Measurements from ENCODE around the gene ATXN7L3. TPM values are rescaled to one million over a fixed set of nuclear protein-coding genes. Genes with fewer than 3 reads are reported as not detected.

The ATXN7L3 gene
- total and polyA plus RNA-seq, 9 of the 15 experiments (the other 6 are each of a cell fraction or from before 2014, with no cell fraction given) = 0.62 to 66.1 (median 33.2) TPM

DNA sequence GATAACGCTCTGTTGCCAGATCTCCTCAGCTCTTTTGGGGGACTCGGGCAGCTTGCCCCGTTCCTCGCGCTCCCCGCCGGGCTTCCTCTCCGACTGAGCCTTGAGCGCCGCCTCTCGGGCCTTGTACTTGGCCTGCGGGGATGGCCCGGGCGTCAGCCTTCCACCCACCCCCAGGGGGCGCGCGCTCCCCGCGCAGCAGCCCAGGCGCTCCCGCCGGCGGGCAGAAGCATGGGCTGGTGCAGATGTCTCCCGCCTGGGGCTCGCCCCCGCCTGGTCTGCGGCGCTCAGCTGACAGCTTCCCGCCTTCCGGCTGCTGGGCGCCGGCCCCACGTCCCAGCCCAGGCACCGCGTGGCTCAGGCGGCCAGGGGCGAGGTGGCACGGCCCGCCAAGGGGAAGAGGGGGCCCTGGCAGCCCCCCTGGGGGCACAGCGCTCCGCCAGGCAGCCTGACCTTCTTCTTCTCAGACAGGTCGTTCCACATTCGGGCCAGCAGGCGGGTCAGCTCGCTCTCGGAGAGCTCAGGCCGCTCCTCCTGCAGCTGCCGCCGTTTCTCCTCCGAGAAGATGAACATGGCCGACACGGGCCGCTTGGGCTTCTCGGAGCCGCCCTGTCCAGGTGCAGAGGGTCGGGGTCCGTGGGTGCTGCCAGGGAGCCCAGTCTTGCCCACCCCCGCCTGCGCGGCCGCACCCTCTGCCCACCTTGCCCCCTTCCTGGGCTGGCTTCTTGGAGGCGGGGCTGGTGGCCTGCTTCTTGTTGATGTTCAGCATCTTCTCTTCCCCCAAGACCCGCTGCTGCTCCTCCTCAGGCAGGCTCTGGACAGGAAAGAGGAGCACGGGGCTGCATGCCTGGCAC, 10.9 kb upstream of the ATXN7L3 start (continued):
- TF ChIP-seq HDAC1 (IDR thresholded peaks at IDR 0.05) (peak in 1 of 2 experiments; percentile 82; a peak in 1 of 4 replicates), STAG1 (CRISPR knock-in tag; IDR thresholded peaks at IDR 0.05; ENCODE audit: borderline replicate concordance) (peak; percentile 97), ZNF316 (IDR thresholded peaks at IDR 0.05) (no peak), GATAD2B (IDR thresholded peaks at IDR 0.05; ENCODE audit: borderline replicate concordance) (0 out of 2 replicates have a peak, but pooled peaks have one; percentile 75), ESRRA (IDR thresholded peaks at IDR 0.05; ENCODE audit: borderline replicate concordance, low read depth) (peak; percentile 64; the same call in 1 of the 2 replicates), TEAD1 (CRISPR knock-in tag; IDR thresholded peaks at IDR 0.05) (peak in 1 of 2 experiments; percentile 69; a peak in 2 of 4 replicates), GTF2B (IDR thresholded peaks at IDR 0.05; ENCODE audit: extremely low read depth, insufficient read length) (no peak), KLF1 (tag; IDR thresholded peaks at IDR 0.05) (0 out of 2 replicates have a peak, but pooled peaks have one; percentile 35), FOSL1 (tag; conservative IDR thresholded peaks at IDR 0.05) (no peak; the same call in 1 of the 2 replicates), PHF20 (IDR thresholded peaks at IDR 0.05; ENCODE audit: partially characterized antibody) (peak; percentile 34), NRF1 (conservative IDR thresholded peaks at IDR 0.05 in 1 of 2, IDR thresholded peaks at IDR 0.05 in 1 of 2) (peak; percentile 11 to 52; a peak in 2 of 4 replicates), RAD51 (IDR thresholded peaks at IDR 0.05; ENCODE audit: borderline replicate concordance, low read depth) (no peak; the same call in 1 of the 2 replicates), SREBF2 (CRISPR knock-in tag; IDR thresholded peaks at IDR 0.05) (no peak), CBX3 (IDR thresholded peaks at IDR 0.05; ENCODE audit: borderline replicate concordance in 1 of 2, low read length in 2 of 2) (peak in 1 of 2 experiments; percentile 48; a peak in 1 of 3 replicates), SMAD2 (IDR thresholded peaks at IDR 0.05; ENCODE audit: low read depth, low read length) (0 out of 2 replicates have a peak, but pooled peaks have one; percentile 59), ATF7 (IDR thresholded peaks at IDR 0.05) (peak; percentile 64), RBM15 (IDR thresholded peaks at IDR 0.05; ENCODE audit: insufficient read depth, low read length) (no peak), RBM34 (IDR thresholded peaks at IDR 0.05; ENCODE audit: borderline replicate concordance, insufficient read depth, low read length) (no peak), PRPF4 (IDR thresholded peaks at IDR 0.05; ENCODE audit: insufficient read depth, low read depth, low read length, poor library complexity, severe bottlenecking) (peak; percentile 46), XRCC5 (IDR thresholded peaks at IDR 0.05; ENCODE audit: low read depth, low read length) (peak; percentile 97), KAT2B (IDR thresholded peaks at IDR 0.05; ENCODE audit: low read depth, low read length) (peak; percentile 72)
- TF ChIP-seq, protein P1, sequence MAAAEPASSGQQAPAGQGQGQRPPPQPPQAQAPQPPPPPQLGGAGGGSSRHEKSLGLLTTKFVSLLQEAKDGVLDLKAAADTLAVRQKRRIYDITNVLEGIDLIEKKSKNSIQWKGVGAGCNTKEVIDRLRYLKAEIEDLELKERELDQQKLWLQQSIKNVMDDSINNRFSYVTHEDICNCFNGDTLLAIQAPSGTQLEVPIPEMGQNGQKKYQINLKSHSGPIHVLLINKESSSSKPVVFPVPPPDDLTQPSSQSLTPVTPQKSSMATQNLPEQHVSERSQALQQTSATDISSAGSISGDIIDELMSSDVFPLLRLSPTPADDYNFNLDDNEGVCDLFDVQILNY (CRISPR knock-in tag; IDR thresholded peaks at IDR 0.05) = peak; percentile 77; the same call in 1 of the 2 replicates
- TF ChIP-seq, protein P2, sequence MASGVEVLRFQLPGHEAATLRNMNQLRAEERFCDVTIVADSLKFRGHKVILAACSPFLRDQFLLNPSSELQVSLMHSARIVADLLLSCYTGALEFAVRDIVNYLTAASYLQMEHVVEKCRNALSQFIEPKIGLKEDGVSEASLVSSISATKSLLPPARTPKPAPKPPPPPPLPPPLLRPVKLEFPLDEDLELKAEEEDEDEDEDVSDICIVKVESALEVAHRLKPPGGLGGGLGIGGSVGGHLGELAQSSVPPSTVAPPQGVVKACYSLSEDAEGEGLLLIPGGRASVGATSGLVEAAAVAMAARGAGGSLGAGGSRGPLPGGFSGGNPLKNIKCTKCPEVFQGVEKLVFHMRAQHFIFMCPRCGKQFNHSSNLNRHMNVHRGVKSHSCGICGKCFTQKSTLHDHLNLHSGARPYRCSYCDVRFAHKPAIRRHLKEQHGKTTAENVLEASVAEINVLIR (CRISPR knock-in tag; IDR thresholded peaks at IDR 0.05) = no peak
- TF ChIP-seq, protein P3, sequence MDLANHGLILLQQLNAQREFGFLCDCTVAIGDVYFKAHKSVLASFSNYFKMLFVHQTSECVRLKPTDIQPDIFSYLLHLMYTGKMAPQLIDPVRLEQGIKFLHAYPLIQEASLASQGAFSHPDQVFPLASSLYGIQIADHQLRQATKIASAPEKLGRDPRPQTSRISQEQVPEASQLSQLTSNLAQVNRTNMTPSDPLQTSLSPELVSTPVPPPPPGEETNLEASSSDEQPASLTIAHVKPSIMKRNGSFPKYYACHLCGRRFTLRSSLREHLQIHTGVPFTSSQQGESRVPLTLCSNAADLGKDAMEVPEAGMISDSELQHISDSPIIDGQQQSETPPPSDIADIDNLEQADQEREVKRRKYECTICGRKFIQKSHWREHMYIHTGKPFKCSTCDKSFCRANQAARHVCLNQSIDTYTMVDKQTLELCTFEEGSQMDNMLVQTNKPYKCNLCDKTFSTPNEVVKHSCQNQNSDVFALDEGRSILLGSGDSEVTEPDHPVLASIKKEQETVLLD (IDR thresholded peaks at IDR 0.05) = no peak

Measured in K562 (cell line).